GM19240 (cell line): ENCODE data around the gene HPX.

ENCODE experiments used
- DNase-seq: peaks from one replicate; pipeline ENCODE4 v3.0.0; 2011; ENCODE audit warnings: low spot score; ENCODE audit not compliant: insufficient read length

Gene HPX

GRCh38 chr11:6459099-6459450 is 18.3 kb upstream of the HPX start:
- no peak for DNase-seq

- no peak for DNase-seq
Measured at GRCh38 chr11:6458352-6459098, 17.7 kb upstream of the HPX start.

- no peak for DNase-seq
Measured at GRCh38 chr11:6457581-6458320, 17.0 kb upstream of the HPX start.

- no peak for DNase-seq
Measured at GRCh38 chr11:6456361-6457073, 15.7 kb upstream of the HPX start.

GRCh38 chr11:6455070-6455469 is 14.3 kb upstream of the HPX start:
- DNase-seq: no peak

GRCh38 chr11:6453152-6453551 is 12.4 kb upstream of the HPX start:
- DNase-seq: no peak

- no peak for DNase-seq
Measured at GRCh38 chr11:6452219-6452618, 11.4 kb upstream of the HPX start.

- DNase-seq: no peak
Measured at GRCh38 chr11:6448574-6448973, 7.8 kb upstream of the HPX start.

GRCh38 chr11:6443269-6444003 is 2.6 kb upstream of the HPX start:
- peak; percentile 50 for DNase-seq

- no peak for DNase-seq
Measured at GRCh38 chr11:6442441-6442840, 1.7 kb upstream of the HPX start.

- no peak for DNase-seq
Measured at GRCh38 chr11:6438979-6439571, 1.7 kb downstream of the HPX start.

- DNase-seq: no peak
Measured at GRCh38 chr11:6437993-6438392, 2.8 kb downstream of the HPX start.

GRCh38 chr11:6437423-6437822 is 3.4 kb downstream of the HPX start:
- DNase-seq: no peak

- DNase-seq: no peak
Measured at GRCh38 chr11:6433998-6434660, 6.7 kb downstream of the HPX start.

GRCh38 chr11:6431861-6432260 is 8.9 kb downstream of the HPX start:
- no peak for DNase-seq

GRCh38 chr11:6427516-6427915 is 13.3 kb downstream of the HPX start:
- DNase-seq: no peak

- DNase-seq: no peak
Measured at GRCh38 chr11:6420677-6421076, 20.1 kb downstream of the HPX start.

GRCh38 chr11:6419009-6419631 is 21.7 kb downstream of the HPX start, which contains the start of gene APBB1:
Gene APBB1 (minus strand): TSS chr11:6419094. CDS start chr11:6411347, 7,747 bp downstream.
- no peak for DNase-seq

- DNase-seq: no peak
Measured at GRCh38 chr11:6418557-6419008, 22.2 kb downstream of the HPX start.

- DNase-seq: no peak
Measured at GRCh38 chr11:6417907-6418556, 22.8 kb downstream of the HPX start.
